B cell (primary cell): ENCODE measurements around the gene GRPEL2. TPM values are rescaled to one million over a fixed set of nuclear protein-coding genes. Genes with fewer than 3 reads are reported as not detected.

Source experiments
- ATAC-seq: fragments of 200-7000 bp; cut with Tn5 transposase; one replicate; pipeline ENCODE4 v1.10.0; 2021; ENCODE audit warnings: low read depth, mild to moderate bottlenecking, moderate number of reproducible peaks, moderate library complexity
- CTCF ChIA-PET: fragments of 350-600 bp; sonication (Branson Sonifier 250); formaldehyde crosslinking; loops from one replicate; lab custom pipeline; 2021; ENCODE audit warnings: antibody characterized with exemption, inconsistent platforms; lab: Charles Lee
- POLR2A ChIA-PET: fragments of 350-600 bp; sonication (Branson Sonifier 250); formaldehyde crosslinking; loops from one replicate; lab custom pipeline; 2021; ENCODE audit warnings: antibody characterized with exemption; lab: Charles Lee
- DNase-seq: peaks from one replicate; pipeline ENCODE4 v3.0.0; 2013
- H2AFZ ChIP-seq: 2 replicates; pipeline ENCODE4 v1.6.1; 2012; ENCODE audit warnings: mild to moderate bottlenecking, low read depth, low read length; ENCODE audit not compliant: insufficient read depth, poor library complexity, severe bottlenecking
- H3K27ac ChIP-seq, 2 donors: 1 replicate in 1 of 2; 2 replicates in 1 of 2; pipeline ENCODE4 v1.5.1; 2012 to 2013; ENCODE audit warnings: low read length in 2 of 2, mild to moderate bottlenecking in 2 of 2, moderate library complexity in 1 of 2
- H3K27me3 ChIP-seq, 4 experiments: fragments of 200-600 bp in 1 of 4; sonication (generic) in 1 of 4; replicated peaks in 1 of 4; 1 replicate in 2 of 4; 2 replicates in 2 of 4; pipeline versions ENCODE4 v1.6.1 to v1.7.0; 2013 to 2016; ENCODE audit warnings: low read length in 3 of 4, mild to moderate bottlenecking in 2 of 4, mixed read lengths in 1 of 4, moderate library complexity in 1 of 4; ENCODE audit not compliant: insufficient read depth in 4 of 4, control insufficient read depth in 3 of 4; ENCODE audit errors: control extremely low read depth in 1 of 4
- H3K36me3 ChIP-seq, 2 experiments: replicated peaks in 1 of 2; 1 replicate in 1 of 2; 2 replicates in 1 of 2; pipeline versions ENCODE4 v1.6.1 to v1.7.1; 2013; ENCODE audit warnings: low read length in 1 of 2; ENCODE audit not compliant: insufficient read depth in 2 of 2, control insufficient read depth in 1 of 2; ENCODE audit errors: control extremely low read depth in 1 of 2, extremely low read depth in 1 of 2
- H3K4me1 ChIP-seq, 2 donors: fragments of 200-600 bp in 1 of 2; sonication (generic) in 1 of 2; 1 replicate in 1 of 2; 2 replicates in 1 of 2; pipeline versions ENCODE4 v1.5.1 to v1.6.1; 2013 to 2017; ENCODE audit warnings: low read length in 2 of 2; ENCODE audit not compliant: control insufficient read depth in 2 of 2, insufficient read depth in 2 of 2
- H3K4me2 ChIP-seq: replicated peaks from 2 replicates; pipeline ENCODE3; 2012; ENCODE audit warnings: mild to moderate bottlenecking, low read depth, low read length; ENCODE audit not compliant: poor library complexity, severe bottlenecking
- H3K4me3 ChIP-seq, 5 experiments: fragments of 200-600 bp in 1 of 5; sonication (generic) in 1 of 5; 1 replicate in 3 of 5; 2 replicates in 2 of 5; pipeline versions ENCODE4 v1.5.1 to v1.7.0; 2011 to 2016; ENCODE audit warnings: low read length in 4 of 5, mild to moderate bottlenecking in 4 of 5, low read depth in 2 of 5, control low read depth in 1 of 5, moderate library complexity in 1 of 5; ENCODE audit not compliant: insufficient read depth in 1 of 5; ENCODE audit errors: control extremely low read depth in 1 of 5, extremely low read depth in 1 of 5
- H3K79me2 ChIP-seq: fragments of 200-600 bp; sonication (generic); one replicate; pipeline ENCODE4 v1.6.0; 2016; ENCODE audit warnings: low read length; ENCODE audit not compliant: control insufficient read depth, insufficient read depth
- H3K9ac ChIP-seq: fragments of 200-600 bp; sonication (generic); 2 replicates; pipeline ENCODE4 v1.6.1; 2017; ENCODE audit warnings: mild to moderate bottlenecking, low read length, moderate library complexity
- H3K9me3 ChIP-seq, 3 donors: one replicate each; pipeline versions ENCODE4 v1.6.1 to v1.7.1; 2013; ENCODE audit warnings: low read length in 2 of 3; ENCODE audit not compliant: control insufficient read depth in 2 of 3, insufficient read depth in 1 of 3; ENCODE audit errors: control extremely low read depth in 1 of 3
- H4K20me1 ChIP-seq: 2 replicates; pipeline ENCODE4 v1.6.0; 2012; ENCODE audit warnings: mild to moderate bottlenecking, low read length; ENCODE audit not compliant: insufficient read depth, control insufficient read depth, poor library complexity, severe bottlenecking
- H3K27ac Mint-ChIP-seq: one replicate; pipeline ENCODE4 v1.8.0; 2021; ENCODE audit warnings: mixed read lengths
- H3K27me3 Mint-ChIP-seq: one replicate; pipeline ENCODE4 v1.8.0; 2021; ENCODE audit warnings: mixed read lengths
- H3K4me1 Mint-ChIP-seq: one replicate; pipeline ENCODE4 v1.8.0; 2021; ENCODE audit warnings: mixed read lengths
- H3K4me3 Mint-ChIP-seq: one replicate; pipeline ENCODE4 v1.8.0; 2021; ENCODE audit warnings: mixed read lengths
- H3K9me3 Mint-ChIP-seq: one replicate; pipeline ENCODE4 v1.8.0; 2022; ENCODE audit warnings: mixed read lengths; ENCODE audit not compliant: insufficient read depth
- EZH2 ChIP-seq: IDR thresholded peaks from 2 replicates; pipeline ENCODE4 v1.6.1; 2012; ENCODE audit warnings: borderline replicate concordance, low read depth, mild to moderate bottlenecking, moderate library complexity, low read length; ENCODE audit not compliant: insufficient read depth, poor library complexity, severe bottlenecking
- WGBS: methylation state at CpG from one replicate; pipeline ENCODE4 v1.1.5; 2013; ENCODE audit warnings: missing lambda C conversion rate; ENCODE audit not compliant: insufficient coverage; 5-methylcytosine and 5-hydroxymethylcytosine counted together
- intact Hi-C: fragments of 100-400 bp; cut with micrococcal nuclease; formaldehyde crosslinking; loops from one replicate; pipeline ENCODE4 v1.10.0; 2022
- polyA plus RNA-seq: library from polyadenylated mRNA; depleted of rRNA; stranded (reverse); fragments of >200 nt; gene quantifications from 2 replicates; pipeline ENCODE4 v1.2.3, GENCODE V29; 2012
- total RNA-seq, 2 donors: library from RNA; stranded (reverse); fragments of 120-200 nt in 1 of 2; gene quantifications; 1 replicate in 1 of 2; 2 replicates in 1 of 2; pipeline versions ENCODE4 v1.2.3 to v1.2.4, GENCODE V29; 2013 to 2022
- TF ChIP-seq, protein P1 (sequence below): fragments of 200-600 bp; IDR thresholded peaks from one replicate; pipeline ENCODE4 v1.8.0; 2022; ENCODE audit warnings: antibody characterized with exemption, mild to moderate bottlenecking

GRPEL2 gene
- total and polyA plus RNA-seq, 2 donors (not counting 1 experiment from before 2014, with no cell fraction given), result 1.1 to 12.1 TPM

DNA sequence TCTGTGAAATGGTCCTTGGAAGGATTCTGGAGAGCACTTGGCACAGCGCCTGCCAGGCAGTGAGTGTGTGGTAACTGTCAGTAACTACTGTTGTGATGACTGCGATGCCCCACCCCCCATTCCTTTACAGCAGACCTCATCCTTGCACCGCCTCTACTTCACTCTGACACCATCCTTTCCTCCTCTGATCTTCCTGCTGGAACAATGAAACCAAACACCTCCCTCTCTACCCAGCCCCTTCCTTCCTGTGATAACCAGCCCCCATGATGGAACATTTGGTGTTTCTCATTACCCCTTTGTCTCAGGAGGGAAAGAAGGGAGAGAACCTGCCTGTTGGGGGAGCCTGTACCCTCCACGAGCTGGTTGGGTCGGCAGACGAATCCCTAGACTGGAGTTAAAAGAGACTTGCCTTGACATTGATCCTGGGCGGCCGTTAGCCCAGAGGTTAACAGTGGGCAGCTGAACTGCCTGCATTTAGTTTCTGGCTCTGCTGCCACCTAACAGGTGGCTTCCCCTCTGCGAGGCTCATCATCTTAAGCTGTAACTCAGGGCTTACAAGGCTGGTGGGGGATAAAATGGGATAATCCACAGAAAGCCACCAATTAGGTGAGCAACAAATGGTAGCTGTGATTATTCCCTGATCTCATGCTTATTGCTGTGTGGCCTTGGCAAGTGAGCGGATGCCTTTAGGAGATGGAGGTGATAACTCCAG is 34.2 kb upstream of the GRPEL2 start:
- intact Hi-C loops, result no loop called here
- no peak overlapping the region for H3K27ac Mint-ChIP-seq
- H3K9me3 ChIP-seq, result no peaks in the 10 kb centered on the region
- H4K20me1 ChIP-seq, result no peaks in the 10 kb centered on the region
- DNase-seq (no peak), ATAC-seq (no peak)
- no peaks in the 10 kb centered on the region for H3K9me3 Mint-ChIP-seq
- no peaks in the 10 kb centered on the region for H3K79me2 ChIP-seq
- H3K9ac ChIP-seq, result no peak overlapping the region
- no peak overlapping the region for H3K4me3 ChIP-seq
- TF ChIP-seq, protein P1, sequence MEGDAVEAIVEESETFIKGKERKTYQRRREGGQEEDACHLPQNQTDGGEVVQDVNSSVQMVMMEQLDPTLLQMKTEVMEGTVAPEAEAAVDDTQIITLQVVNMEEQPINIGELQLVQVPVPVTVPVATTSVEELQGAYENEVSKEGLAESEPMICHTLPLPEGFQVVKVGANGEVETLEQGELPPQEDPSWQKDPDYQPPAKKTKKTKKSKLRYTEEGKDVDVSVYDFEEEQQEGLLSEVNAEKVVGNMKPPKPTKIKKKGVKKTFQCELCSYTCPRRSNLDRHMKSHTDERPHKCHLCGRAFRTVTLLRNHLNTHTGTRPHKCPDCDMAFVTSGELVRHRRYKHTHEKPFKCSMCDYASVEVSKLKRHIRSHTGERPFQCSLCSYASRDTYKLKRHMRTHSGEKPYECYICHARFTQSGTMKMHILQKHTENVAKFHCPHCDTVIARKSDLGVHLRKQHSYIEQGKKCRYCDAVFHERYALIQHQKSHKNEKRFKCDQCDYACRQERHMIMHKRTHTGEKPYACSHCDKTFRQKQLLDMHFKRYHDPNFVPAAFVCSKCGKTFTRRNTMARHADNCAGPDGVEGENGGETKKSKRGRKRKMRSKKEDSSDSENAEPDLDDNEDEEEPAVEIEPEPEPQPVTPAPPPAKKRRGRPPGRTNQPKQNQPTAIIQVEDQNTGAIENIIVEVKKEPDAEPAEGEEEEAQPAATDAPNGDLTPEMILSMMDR, result no peak
- no peak for TF ChIP-seq EZH2
- POLR2A ChIA-PET, result no interaction called here
- H3K36me3 ChIP-seq, result no peaks in the 10 kb centered on the region
- H3K27ac ChIP-seq, result no peak overlapping the region
- H3K4me3 Mint-ChIP-seq, result no peak overlapping the region
- 47% methylated on average over 9 of the region's 10 CpGs for WGBS
- H3K27me3 Mint-ChIP-seq, result peaks cover 9% of the 10 kb centered on the region
- no peaks in the 10 kb centered on the region for H3K27me3 ChIP-seq
- H3K4me1 ChIP-seq, result no peaks in the 10 kb centered on the region
- H3K4me1 Mint-ChIP-seq, result no peaks in the 10 kb centered on the region
- no peak overlapping the region for H3K4me2 ChIP-seq
- no peak overlapping the region for H2AFZ ChIP-seq
- CTCF ChIA-PET, result interaction anchor here (1.1 kb wide), 1 partner anchor 61 kb away, joined by 6 read pairs; no protein-coding TSS in a partner anchor

DNA sequence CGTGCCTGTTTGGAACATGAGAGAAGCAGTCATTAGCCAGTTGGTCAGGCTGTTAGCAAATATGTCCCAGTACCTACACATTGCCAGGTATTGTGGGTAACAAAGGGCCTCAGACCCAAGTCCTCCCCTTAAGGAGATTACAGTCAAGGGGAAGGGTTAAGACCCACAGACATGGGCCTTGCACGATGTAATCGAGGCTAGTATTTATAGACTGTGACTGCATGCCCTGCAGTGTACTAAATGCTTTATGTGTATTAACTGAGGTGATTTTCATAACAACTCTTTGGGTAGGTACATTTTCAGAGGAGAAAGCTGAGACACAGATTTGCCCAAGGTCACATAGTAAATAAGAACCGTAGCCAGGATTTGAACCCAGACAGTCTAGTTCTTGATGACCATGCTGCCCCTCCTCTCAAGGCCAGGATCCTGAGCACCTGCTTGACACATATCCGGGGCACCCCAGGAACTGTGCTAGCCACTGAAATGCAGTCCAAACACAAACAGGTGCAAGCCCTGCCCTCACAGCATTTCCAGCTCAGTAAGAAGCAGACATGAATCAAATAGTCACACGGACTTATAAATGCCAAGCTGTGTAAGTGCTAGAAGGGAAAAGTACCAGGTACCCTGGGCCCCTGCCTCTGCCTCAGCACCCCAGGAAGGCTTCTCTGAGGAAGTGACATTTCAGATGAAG is 32.0 kb upstream of the GRPEL2 start:
- Mint-ChIP-seq H3K9me3 (no peaks in the 10 kb centered on the region), H3K4me1 (no peaks in the 10 kb centered on the region), H3K27ac (no peak overlapping the region), H3K4me3 (no peak overlapping the region), H3K27me3 (peaks cover 5% of the 10 kb centered on the region)
- H3K4me3 ChIP-seq, result no peak overlapping the region
- intact Hi-C loops, result no loop called here
- no peaks in the 10 kb centered on the region for H3K9me3 ChIP-seq
- CTCF ChIA-PET, result interaction anchor here (0.6 to 2.9 kb wide), 4 partner anchors 40 to 996 kb away, joined by 3 to 31 read pairs (median 3); no protein-coding TSS in a partner anchor
- no peaks in the 10 kb centered on the region for H3K36me3 ChIP-seq
- WGBS, result 85% methylated on average over 5 of the region's 6 CpGs
- no peaks in the 10 kb centered on the region for H3K79me2 ChIP-seq
- H3K9ac ChIP-seq, result no peak overlapping the region
- H4K20me1 ChIP-seq, result no peaks in the 10 kb centered on the region
- TF ChIP-seq, protein P1, result no peak
- no peak for TF ChIP-seq EZH2
- H3K27me3 ChIP-seq, result no peaks in the 10 kb centered on the region
- ATAC-seq (no peak), DNase-seq (no peak)
- POLR2A ChIA-PET, result no interaction called here
- H3K27ac ChIP-seq, result no peak overlapping the region
- H2AFZ ChIP-seq, result no peak overlapping the region
- H3K4me2 ChIP-seq, result no peak overlapping the region
- H3K4me1 ChIP-seq, result no peaks in the 10 kb centered on the region
